Urothelium cell line (cell line): ENCODE measurements around the gene RAPGEF6.
A peak's percentile ranks its signal among the peaks of the same experiment; 100 is the strongest.
"Not testable (repeated sequence)": the region's sequence is repeated elsewhere in the genome, so short reads cannot be mapped to it uniquely, and the experiment has no call there.

Source experiments
- DNase-seq: peaks from one replicate; pipeline ENCODE4 v3.0.0; 2011; ENCODE audit warnings: low spot score, mixed read lengths
- FAIRE-seq: peaks from 2 replicates; lab custom pipeline; 2011; peaks lifted over from hg19 to GRCh38; lab: Jason Lieb, UNC

The RAPGEF6 gene

GRCh38 chr5:131511934-131512333 lies 123.1 kb downstream of the RAPGEF6 start:
- FAIRE-seq (no peak), DNase-seq (no peak)

GRCh38 chr5:131509801-131510200 lies 125.2 kb downstream of the RAPGEF6 start:
- FAIRE-seq = no peak

GRCh38 chr5:131505237-131505908 lies 129.7 kb downstream of the RAPGEF6 start:
- DNase-seq (no peak), FAIRE-seq (no peak)

More at GRCh38 chr5:131509801-131510200, 125.2 kb downstream of the RAPGEF6 start:
- DNase-seq = no peak

GRCh38 chr5:131496400-131496713 lies 138.7 kb downstream of the RAPGEF6 start:
- FAIRE-seq = no peak
- DNase-seq = no peak

GRCh38 chr5:131495536-131496399 lies 139.3 kb downstream of the RAPGEF6 start:
- FAIRE-seq = no peak
- no peak for DNase-seq

- no peak for FAIRE-seq
- no peak for DNase-seq
Measured at GRCh38 chr5:131491749-131492148, 143.3 kb downstream of the RAPGEF6 start.

GRCh38 chr5:131488463-131488862 lies 146.6 kb downstream of the RAPGEF6 start:
- no peak for FAIRE-seq
- no peak for DNase-seq

- FAIRE-seq, DNase-seq: not testable (repeated sequence)
Measured at GRCh38 chr5:131487371-131487770, 147.7 kb downstream of the RAPGEF6 start.

GRCh38 chr5:131482617-131483016 lies 152.4 kb downstream of the RAPGEF6 start:
- FAIRE-seq = no peak
- no peak for DNase-seq

GRCh38 chr5:131481569-131481968 lies 153.5 kb downstream of the RAPGEF6 start:
- DNase-seq (no peak), FAIRE-seq (no peak)

GRCh38 chr5:131475541-131475941 lies 159.5 kb downstream of the RAPGEF6 start:
- DNase-seq (no peak), FAIRE-seq (no peak)

GRCh38 chr5:131473731-131474130 lies 161.3 kb downstream of the RAPGEF6 start:
- DNase-seq (no peak), FAIRE-seq (no peak)

GRCh38 chr5:131466171-131466766 lies 168.8 kb downstream of the RAPGEF6 start:
- DNase-seq (peak; percentile 4), FAIRE-seq (no peak)

- no peak for DNase-seq
- no peak for FAIRE-seq
Measured at GRCh38 chr5:131463656-131464055, 171.4 kb downstream of the RAPGEF6 start.

- FAIRE-seq (no peak), DNase-seq (no peak)
Measured at GRCh38 chr5:131462454-131462853, 172.6 kb downstream of the RAPGEF6 start.

GRCh38 chr5:131461742-131462141 lies 173.3 kb downstream of the RAPGEF6 start:
- no peak for DNase-seq
- no peak for FAIRE-seq

- FAIRE-seq = no peak
- no peak for DNase-seq
Measured at GRCh38 chr5:131460867-131461572, 174.0 kb downstream of the RAPGEF6 start.

GRCh38 chr5:131460133-131460532 lies 174.9 kb downstream of the RAPGEF6 start:
- FAIRE-seq = no peak

GRCh38 chr5:131459216-131459615 lies 175.8 kb downstream of the RAPGEF6 start:
- DNase-seq = no peak
- FAIRE-seq = no peak

More at GRCh38 chr5:131460133-131460532, 174.9 kb downstream of the RAPGEF6 start:
- DNase-seq = no peak

- DNase-seq (no peak), FAIRE-seq (no peak)
Measured at GRCh38 chr5:131457193-131457592, 177.8 kb downstream of the RAPGEF6 start.

- no peak for DNase-seq
- FAIRE-seq = no peak
Measured at GRCh38 chr5:131450941-131451340, 184.1 kb downstream of the RAPGEF6 start.
